Mesothelial cell of epicardium (in vitro differentiated cells): ENCODE measurements around the gene TSPAN16. TPM values are rescaled to one million over a fixed set of nuclear protein-coding genes. Genes with fewer than 3 reads are reported as not detected.

Source experiments
- DNase-seq, 2 experiments: peaks; one replicate each; pipeline ENCODE4 v3.0.0; 2021; ENCODE audit warnings: low spot score in 2 of 2; ENCODE audit not compliant: unreplicated experiment in 2 of 2
- H3K27ac Mint-ChIP-seq: 2 replicates; pipeline ENCODE4 v1.8.0; 2021; ENCODE audit warnings: mixed read lengths
- H3K27me3 Mint-ChIP-seq: 2 replicates; pipeline ENCODE4 v1.8.0; 2021; ENCODE audit warnings: low read depth, mixed read lengths
- H3K36me3 Mint-ChIP-seq: 2 replicates; pipeline ENCODE4 v1.8.0; 2021; ENCODE audit warnings: mixed read lengths
- H3K4me1 Mint-ChIP-seq: 2 replicates; pipeline ENCODE4 v1.8.0; 2021; ENCODE audit warnings: mixed read lengths
- H3K4me3 Mint-ChIP-seq: 2 replicates; pipeline ENCODE4 v1.8.0; 2021; ENCODE audit warnings: mild to moderate bottlenecking, moderate library complexity, mixed read lengths
- H3K9me3 Mint-ChIP-seq: 2 replicates; pipeline ENCODE4 v1.8.0; 2021; ENCODE audit warnings: mixed read lengths
- CTCF ChIP-seq: fragments of 200-600 bp; sonication (generic); IDR thresholded peaks from one replicate; pipeline ENCODE4 v1.5.0; 2021; ENCODE audit warnings: antibody characterized with exemption; ENCODE audit not compliant: unreplicated experiment
- total RNA-seq: library from RNA; stranded (reverse); gene quantifications from 3 replicates; pipeline ENCODE4 v1.2.1, GENCODE V29; 2021

TSPAN16 gene
- total RNA-seq, 1 donor from 2014 or later, result not detected

- no peak for TF ChIP-seq CTCF
- DNase-seq, result no peak
- Mint-ChIP-seq H3K9me3 (no peaks in the 10 kb centered on the region), H3K27ac (no peak overlapping the region), H3K4me3 (no peak overlapping the region), H3K36me3 (peaks cover 4% of the 10 kb centered on the region), H3K4me1 (peaks cover 36% of the 10 kb centered on the region), H3K27me3 (no peaks in the 10 kb centered on the region)
Observed at GRCh38 chr19:11321191-11322126, 25.5 kb downstream of the TSPAN16 start.

GRCh38 chr19:11322269-11323024 lies 26.5 kb downstream of the TSPAN16 start:
- no peaks in the 10 kb centered on the region for H3K27me3 Mint-ChIP-seq
- DNase-seq, result no peak
- peak overlapping the region; percentile 54 for H3K27ac Mint-ChIP-seq
- peaks cover 36% of the 10 kb centered on the region for H3K4me1 Mint-ChIP-seq
- no peak overlapping the region for H3K4me3 Mint-ChIP-seq
- no peaks in the 10 kb centered on the region for H3K9me3 Mint-ChIP-seq
- peaks cover 10% of the 10 kb centered on the region for H3K36me3 Mint-ChIP-seq
- no peak for TF ChIP-seq CTCF

- peaks cover 36% of the 10 kb centered on the region for H3K4me1 Mint-ChIP-seq
- H3K27ac Mint-ChIP-seq, result peak overlapping the region; percentile 92
- DNase-seq, result no peak
- no peaks in the 10 kb centered on the region for H3K27me3 Mint-ChIP-seq
- no peaks in the 10 kb centered on the region for H3K9me3 Mint-ChIP-seq
- no peak for TF ChIP-seq CTCF
- H3K4me3 Mint-ChIP-seq, result no peak overlapping the region
- H3K36me3 Mint-ChIP-seq, result peaks cover 10% of the 10 kb centered on the region
Observed at GRCh38 chr19:11323601-11324078, 27.7 kb downstream of the TSPAN16 start.

GRCh38 chr19:11324079-11324661 lies 28.2 kb downstream of the TSPAN16 start:
- Mint-ChIP-seq H3K27ac (peak overlapping the region; percentile 92), H3K9me3 (no peaks in the 10 kb centered on the region), H3K36me3 (peaks cover 10% of the 10 kb centered on the region), H3K27me3 (no peaks in the 10 kb centered on the region), H3K4me3 (peak overlapping the region; percentile 50), H3K4me1 (peaks cover 36% of the 10 kb centered on the region)
- DNase-seq, result peak; percentile 46 to 67
- no peak for TF ChIP-seq CTCF

GRCh38 chr19:11324748-11325389 lies 28.9 kb downstream of the TSPAN16 start:
- H3K27ac Mint-ChIP-seq, result peak overlapping the region; percentile 92
- H3K27me3 Mint-ChIP-seq, result no peaks in the 10 kb centered on the region
- no peaks in the 10 kb centered on the region for H3K9me3 Mint-ChIP-seq
- TF ChIP-seq CTCF, result no peak
- peaks cover 10% of the 10 kb centered on the region for H3K36me3 Mint-ChIP-seq
- H3K4me3 Mint-ChIP-seq, result no peak overlapping the region
- DNase-seq, result no peak
- H3K4me1 Mint-ChIP-seq, result peaks cover 36% of the 10 kb centered on the region
